Fibroblast of skin of abdomen (primary cell): ENCODE data around the gene CASK.
"Not testable (repeated sequence)": the region's sequence is repeated elsewhere in the genome, so short reads cannot be mapped to it uniquely, and the experiment has no call there.

Experiments
- DNase-seq: peaks from one replicate; pipeline ENCODE4 v3.0.0-alpha.2; 2013

Gene CASK

GRCh38 chrX:41621222-41621723 is 302.1 kb downstream of the CASK start:
- DNase-seq, result no peak

- no peak for DNase-seq
Observed at GRCh38 chrX:41619221-41619620, 304.1 kb downstream of the CASK start.

GRCh38 chrX:41616935-41617334 is 306.4 kb downstream of the CASK start:
- no peak for DNase-seq

GRCh38 chrX:41616255-41616654 is 307.1 kb downstream of the CASK start:
- DNase-seq, result no peak

- no peak for DNase-seq
Observed at GRCh38 chrX:41608244-41608643, 315.1 kb downstream of the CASK start.

- no peak for DNase-seq
Observed at GRCh38 chrX:41607264-41607832, 316.0 kb downstream of the CASK start.

GRCh38 chrX:41606057-41606456 is 317.3 kb downstream of the CASK start:
- DNase-seq, result not testable (repeated sequence)

GRCh38 chrX:41604766-41605543 is 318.4 kb downstream of the CASK start:
- DNase-seq, result no peak

GRCh38 chrX:41604177-41604576 is 319.2 kb downstream of the CASK start:
- no peak for DNase-seq

- DNase-seq, result no peak
Observed at GRCh38 chrX:41603596-41603995, 319.8 kb downstream of the CASK start.

GRCh38 chrX:41602816-41603345 is 320.5 kb downstream of the CASK start:
- peak; percentile 20 for DNase-seq

- peak; percentile 78 for DNase-seq
Observed at GRCh38 chrX:41600291-41600690, 323.1 kb downstream of the CASK start.

- DNase-seq, result no peak
Observed at GRCh38 chrX:41599507-41599906, 323.8 kb downstream of the CASK start.

- peak; percentile 33 for DNase-seq
Observed at GRCh38 chrX:41596596-41596995, 326.8 kb downstream of the CASK start.

GRCh38 chrX:41594634-41595033 is 328.7 kb downstream of the CASK start:
- DNase-seq, result no peak

GRCh38 chrX:41591906-41592305 is 331.4 kb downstream of the CASK start:
- no peak for DNase-seq

GRCh38 chrX:41590641-41591040 is 332.7 kb downstream of the CASK start:
- no peak for DNase-seq

- DNase-seq, result peak; percentile 18
Observed at GRCh38 chrX:41589634-41590270, 333.6 kb downstream of the CASK start.

- no peak for DNase-seq
Observed at GRCh38 chrX:41588271-41588670, 335.1 kb downstream of the CASK start.

- no peak for DNase-seq
Observed at GRCh38 chrX:41580423-41581064, 342.8 kb downstream of the CASK start.

- no peak for DNase-seq
Observed at GRCh38 chrX:41563876-41564275, 359.5 kb downstream of the CASK start.

- DNase-seq, result peak; percentile 71
Observed at GRCh38 chrX:41561045-41561444, 362.3 kb downstream of the CASK start.
